Activated naive CD4-positive, alpha-beta T cell treated with Interleukin-2 at 50 U/mL for 16 hours (primary cell): ENCODE data around the gene RAD51B.
A peak's percentile ranks its signal among the peaks of the same experiment; 100 is the strongest.
"Not testable (repeated sequence)": the region's sequence is repeated elsewhere in the genome, so short reads cannot be mapped to it uniquely, and the experiment has no call there.

ENCODE experiments used
- DNase-seq: peaks from one replicate; pipeline ENCODE4 v3.0.0-alpha.2; 2020

The RAD51B gene

DNA sequence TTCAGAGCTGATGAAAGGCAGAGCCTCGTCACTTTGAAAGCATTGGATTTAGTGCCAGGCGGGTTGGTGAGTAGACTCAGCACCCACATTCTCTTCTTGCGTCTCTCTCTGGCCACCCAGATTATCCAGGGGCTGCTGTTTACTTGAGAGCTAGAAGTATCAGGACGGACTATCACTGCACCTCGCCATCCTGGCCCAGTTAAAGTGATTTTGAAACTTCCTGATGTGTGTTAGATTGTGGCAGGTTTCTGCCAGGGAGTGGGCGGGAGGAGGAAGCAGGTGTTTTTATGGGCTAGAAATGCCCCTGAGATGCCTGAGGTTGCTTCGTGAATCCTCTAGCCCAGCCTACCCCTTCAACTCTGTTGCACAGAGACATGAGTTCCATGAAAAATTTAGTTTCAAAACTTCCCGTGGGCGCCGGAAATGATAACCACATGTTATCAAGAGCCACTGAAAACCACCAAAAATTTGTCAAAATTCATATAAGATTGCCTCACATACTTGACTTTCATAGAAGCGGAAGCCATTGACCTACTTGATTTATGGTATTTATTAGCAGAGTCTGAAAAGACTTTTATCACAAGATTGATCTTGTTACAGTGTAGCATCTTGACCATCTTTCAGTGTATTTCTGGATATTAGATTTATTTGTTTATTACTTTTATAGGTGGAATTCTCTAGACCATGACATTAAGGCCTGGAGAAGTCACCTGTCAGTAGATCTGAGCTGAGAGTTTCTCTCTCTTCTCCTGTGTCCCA, 466.0 kb downstream of the RAD51B start:
- DNase-seq, result peak; percentile 82

DNA sequence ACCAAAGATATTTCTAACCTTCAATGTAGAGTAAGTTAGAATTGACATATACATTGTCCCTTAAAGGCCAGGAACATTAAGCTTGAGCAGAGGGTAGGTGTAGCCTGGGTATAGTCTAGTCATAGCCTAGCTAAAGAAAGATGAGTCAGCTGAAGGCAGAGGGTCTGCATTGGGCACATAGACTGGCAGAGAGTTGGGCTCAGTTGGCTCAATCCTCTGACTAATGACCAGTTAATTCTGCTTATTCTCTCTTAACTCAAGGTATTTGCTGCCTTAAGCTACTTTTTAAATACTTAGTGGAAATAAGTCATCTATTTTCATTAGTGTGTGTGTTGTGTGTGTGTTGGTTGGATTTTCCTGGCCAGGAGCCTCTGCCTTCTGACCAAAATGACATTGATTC, 467.1 kb downstream of the RAD51B start:
- DNase-seq, result no peak

DNA sequence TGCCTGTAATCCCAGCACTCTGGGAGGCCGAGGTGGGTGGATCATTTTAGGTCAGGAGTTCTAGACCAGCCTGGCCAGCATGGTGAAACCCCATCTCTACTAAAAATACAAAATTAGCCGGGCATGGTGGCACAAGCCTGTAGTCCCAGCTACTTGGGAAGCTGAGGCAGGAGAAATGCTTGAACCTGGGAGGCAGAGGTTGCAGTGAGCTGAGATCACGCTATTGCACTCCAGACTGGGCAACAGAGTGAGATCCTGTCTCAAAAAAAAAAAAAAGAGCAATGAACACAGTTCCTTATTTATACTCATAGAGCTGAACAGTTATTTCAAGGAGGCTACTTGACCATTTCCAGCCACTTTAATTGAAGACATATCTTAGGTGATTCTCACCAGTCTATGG, 469.9 kb downstream of the RAD51B start:
- DNase-seq, result not testable (repeated sequence)

DNA sequence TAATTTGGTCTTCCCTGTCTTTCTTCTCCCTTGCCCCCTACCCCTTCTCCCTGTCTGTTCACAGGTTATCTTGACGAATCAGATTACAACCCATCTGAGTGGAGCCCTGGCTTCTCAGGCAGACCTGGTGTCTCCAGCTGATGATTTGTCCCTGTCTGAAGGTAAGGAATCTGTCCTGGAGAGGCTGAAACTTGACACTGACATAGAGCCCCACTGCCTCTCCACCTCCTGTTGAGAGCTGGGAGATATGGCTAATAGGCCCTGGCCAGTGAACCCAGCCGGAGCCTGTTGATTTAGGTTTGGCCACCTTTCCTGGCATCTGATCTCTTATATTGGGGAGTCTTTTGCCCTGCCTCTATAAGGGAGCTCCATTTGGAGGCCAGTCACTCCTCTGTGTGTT, 472.2 kb downstream of the RAD51B start:
- no peak for DNase-seq

DNA sequence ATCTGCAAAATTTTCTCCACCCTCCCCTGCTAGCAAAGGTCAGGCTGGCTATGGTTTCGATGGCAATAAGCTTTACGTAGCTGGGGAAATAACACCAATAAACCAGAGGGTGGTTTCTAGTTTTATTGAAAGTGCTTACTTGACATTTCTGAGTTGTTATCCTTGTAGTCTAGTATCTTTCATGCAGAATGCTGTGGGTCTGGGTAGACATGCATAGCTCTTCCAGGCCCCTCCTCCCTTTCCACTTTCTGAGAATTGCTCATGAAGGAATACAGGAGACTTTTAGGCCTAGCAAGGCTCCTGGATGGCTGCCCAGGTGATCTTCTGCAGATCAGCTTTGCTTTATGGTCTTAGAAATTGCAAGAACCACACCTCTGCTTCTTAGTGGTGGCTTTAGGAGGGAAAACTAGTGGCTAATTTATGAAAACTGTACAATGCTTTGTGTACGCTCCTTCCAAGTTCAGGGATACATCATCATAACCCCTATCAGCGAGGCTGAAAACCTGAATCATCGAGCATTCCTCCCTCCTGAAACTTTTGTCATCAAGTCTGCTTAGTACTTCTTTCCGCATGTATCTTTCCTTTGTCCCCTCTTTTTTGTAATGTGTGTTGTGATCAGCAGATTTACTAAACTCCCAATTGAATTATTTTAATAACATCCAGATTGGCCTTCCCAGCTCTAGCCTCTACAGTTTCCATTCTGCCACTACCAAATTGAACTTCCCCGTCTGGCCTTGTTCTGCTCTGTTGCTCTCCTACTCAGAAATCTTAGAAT, 473.0 kb downstream of the RAD51B start:
- no peak for DNase-seq

DNA sequence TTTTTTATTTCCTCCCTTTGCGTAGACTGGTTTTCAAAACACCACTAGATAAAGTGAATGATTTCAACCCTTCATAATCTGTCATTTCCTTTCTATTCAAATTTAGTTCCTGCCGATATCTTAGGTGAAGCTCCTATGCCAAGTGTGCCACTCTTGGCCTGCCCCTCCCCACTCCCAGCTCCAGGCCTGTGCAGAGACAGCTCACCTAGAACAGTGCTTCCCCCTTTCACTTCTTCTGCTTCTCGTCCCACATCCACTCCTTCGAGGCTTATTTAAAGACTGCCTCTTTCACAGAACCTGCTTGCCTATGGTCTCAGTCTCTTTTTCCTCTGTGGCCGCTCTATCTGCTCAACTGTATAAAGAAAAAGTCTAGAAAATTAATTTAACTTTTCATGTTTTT, 473.8 kb downstream of the RAD51B start:
- DNase-seq, result no peak

DNA sequence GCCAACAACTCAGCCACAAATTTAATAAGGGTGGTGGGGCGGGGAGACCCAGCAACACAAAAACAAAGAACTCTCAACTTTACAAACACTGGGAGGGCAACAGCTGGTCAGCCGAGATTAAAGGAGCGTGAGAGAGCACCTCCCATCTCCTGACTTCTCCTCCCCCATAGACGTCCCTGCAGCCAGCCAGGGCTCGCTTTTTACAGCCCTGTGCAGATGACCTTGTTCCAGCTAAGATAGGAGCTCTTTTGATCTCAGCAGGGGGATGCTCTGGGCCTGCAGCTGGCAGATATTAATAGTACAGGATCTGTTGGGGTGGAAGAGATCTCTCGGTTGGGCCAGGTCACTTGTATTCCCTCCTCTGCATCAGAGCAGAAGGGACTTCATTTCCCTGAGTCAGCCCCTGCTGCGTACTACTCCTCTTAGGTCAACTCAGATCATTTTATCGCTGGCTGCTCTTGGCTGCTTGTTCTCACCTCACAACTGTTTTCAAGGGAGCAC, 475.8 kb downstream of the RAD51B start:
- DNase-seq, result no peak

DNA sequence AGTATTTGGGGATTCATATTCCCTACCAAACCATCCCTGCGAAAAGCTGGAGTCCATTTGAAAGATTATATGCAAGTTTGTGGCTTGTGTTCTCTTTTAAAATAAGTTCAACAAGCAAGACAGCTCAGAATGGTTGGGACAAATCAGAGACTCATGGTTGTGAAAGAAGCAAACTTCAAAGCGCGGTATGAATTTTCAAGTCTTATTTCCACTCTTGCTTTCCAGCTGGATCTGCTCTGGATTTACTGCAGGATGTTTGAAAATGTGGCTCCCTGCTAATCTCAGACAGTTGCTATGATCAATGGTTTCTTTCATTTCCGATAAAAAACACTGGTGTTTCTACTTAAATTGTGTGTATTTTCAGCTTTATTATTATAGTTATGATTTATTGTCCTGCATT, 477.5 kb downstream of the RAD51B start:
- DNase-seq, result no peak

DNA sequence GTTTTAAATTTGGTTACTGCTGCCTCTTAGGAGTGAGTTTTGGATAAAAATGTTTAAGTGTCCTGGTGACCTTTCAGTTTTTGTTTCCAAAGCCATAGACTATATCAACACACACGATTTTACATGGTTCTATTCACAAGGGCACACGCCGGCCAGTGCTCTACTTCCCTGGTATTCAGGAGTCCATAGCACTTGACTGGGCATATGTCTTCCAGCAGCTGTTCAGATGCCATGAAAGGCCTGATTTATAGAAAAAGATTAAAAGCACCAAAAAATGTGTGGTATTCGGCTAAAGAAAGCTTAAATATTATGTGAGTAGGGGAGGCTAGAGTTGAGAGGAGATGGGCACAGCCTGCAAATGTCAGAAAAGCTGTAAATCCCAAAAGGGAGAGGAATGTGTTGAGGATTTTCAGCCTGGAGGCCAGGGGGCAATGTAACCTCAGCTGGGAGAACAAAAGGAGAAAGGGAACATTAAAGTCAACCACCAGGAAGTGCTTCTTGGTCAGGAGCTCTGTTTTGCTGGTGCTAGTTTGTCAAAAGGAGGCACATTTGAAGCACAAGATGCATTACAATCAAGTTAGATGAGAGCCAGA, 478.4 kb downstream of the RAD51B start:
- DNase-seq, result no peak

DNA sequence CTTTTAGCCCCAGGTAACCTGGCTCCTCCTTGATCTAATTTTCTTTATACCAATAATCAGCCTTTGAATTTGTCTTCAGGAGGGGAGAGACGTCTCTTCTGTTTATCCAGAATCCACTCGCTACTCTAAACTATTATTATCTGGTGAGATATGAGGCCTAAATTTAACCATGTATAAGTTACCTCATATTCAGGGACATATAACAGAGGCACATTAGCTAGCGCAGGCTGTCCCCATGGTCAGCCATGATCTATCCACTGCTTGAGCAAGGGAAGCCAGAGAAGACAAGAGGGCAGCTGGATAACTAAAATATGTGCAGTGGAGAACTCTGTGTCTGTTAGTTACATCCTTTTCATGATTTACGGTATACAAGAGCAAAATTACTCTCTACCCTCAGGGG, 481.0 kb downstream of the RAD51B start:
- DNase-seq, result no peak

DNA sequence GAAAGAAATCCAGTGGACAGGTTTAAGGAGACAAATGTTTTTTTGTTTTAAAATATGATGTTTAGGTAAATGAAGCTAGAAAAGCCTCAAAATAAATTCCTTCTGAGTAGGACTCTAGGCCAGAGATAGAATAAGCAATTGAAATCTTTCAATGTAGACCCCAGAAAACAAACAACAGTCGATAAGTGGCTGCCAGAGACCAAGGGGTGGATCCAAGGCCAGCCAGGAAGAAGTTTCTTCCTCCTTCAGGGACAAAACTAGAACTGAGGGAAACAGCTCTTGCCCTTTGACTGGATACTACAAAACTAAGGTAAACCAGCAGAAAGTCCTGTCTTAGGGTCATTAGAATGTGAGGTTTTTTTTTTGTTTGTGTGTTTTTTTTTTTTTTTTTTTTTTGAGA, 481.6 kb downstream of the RAD51B start:
- DNase-seq, result no peak

DNA sequence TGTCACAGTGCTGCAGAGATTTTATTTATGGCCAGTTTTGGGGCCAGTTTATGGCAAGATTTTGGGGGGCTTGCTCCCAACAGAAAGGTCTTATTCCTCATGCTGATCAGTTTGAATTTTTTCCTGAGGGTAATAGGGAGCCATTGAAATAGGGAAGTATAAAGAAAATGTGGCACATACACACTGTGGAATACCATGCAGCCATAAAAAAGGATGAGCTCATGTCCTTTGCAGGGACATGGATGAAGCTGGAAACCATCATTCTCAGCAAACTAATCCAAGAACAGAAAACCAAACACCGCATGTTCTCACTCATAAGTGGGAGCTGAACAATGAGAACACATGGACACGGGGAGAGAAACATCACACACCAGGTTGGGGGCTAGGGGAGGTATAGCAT, 483.4 kb downstream of the RAD51B start:
- DNase-seq, result not testable (repeated sequence)

DNA sequence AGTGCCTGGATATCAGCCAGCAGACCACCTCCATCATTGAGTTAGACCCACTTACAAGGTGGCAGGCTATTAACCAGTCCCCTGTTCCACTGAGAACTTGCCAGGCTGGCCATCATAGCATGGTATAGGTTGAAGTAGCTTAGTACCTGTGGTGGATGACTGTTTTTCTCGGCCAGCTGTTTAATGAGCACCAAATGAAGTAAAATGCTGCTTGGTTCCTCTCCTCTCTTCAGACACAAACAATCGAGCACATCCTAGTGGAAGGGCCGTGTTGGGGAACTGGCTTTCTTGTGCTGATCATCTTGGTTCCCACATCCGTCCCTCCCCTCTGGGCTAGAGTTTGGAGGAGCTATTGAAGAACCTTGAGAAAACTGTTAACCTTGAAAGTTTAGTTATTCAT, 486.2 kb downstream of the RAD51B start:
- no peak for DNase-seq

DNA sequence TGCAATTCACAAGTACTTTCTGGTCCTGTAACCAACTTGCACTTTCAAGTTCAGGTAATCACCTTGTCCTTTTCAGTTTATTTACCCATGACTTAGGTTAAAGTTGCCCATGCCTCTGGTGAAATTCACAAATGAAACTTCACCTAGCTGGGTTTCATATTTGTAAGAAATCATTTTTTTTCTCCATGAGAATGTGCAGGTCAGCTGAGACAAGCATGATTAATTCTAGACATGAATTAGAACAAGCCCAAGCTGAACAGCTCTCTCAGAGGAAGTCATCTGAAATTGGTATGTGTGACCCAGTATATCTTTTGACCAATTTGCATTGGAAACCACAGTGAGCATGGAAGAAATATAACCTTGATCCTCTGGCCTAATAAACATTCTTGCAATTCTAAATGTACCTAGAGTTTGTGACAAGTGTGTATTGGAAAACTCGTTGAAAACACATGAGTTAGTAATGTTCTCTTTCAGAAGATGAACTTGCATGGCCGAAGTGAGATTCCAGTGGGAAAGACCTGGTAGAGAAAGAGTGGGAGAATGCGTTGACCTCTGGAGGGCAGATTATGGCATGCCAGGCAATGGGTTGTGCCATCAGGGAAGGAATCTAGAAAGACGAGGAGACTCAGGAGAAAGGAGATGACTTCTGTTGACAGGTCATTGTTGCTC, 486.8 kb downstream of the RAD51B start:
- no peak for DNase-seq

DNA sequence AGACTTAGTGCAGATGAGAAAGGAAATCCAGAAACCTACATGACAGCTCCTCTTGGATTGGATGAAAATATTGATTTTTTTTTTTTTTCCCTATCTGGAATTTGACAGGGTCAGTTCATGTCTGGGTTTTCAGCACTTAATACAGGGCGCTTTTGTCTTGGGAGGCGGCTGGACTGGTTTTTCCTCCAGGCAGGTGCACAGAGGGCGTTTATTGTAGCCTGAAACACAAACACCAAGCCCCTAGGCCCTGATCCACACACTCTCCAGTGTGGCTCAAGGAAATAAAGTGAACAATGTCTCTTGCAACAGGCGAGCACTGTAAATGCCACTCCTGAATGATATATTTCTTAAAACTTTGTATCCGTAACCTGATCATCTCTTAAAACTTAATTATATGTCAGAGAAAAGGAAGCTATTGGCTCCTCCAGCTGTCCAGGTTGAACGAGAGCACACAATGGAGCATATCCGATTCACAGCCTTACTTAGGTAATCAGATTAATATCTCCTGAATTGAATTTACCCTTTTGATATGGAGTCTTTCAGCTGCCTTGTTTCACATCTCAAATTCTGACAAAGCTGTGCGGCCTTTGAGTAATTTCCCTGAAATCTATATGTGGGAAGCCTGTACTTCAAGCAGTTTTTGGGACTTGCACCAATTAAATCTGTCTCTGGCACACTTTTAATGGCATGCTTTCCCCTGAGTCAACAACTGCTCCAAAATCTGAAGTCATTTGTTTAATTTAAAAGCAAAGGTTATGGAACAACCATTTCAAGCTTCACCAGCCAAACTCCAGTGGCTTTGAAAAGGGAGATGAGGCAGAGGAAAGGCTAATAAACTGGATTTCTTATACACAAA, 487.6 kb downstream of the RAD51B start:
- DNase-seq, result no peak

DNA sequence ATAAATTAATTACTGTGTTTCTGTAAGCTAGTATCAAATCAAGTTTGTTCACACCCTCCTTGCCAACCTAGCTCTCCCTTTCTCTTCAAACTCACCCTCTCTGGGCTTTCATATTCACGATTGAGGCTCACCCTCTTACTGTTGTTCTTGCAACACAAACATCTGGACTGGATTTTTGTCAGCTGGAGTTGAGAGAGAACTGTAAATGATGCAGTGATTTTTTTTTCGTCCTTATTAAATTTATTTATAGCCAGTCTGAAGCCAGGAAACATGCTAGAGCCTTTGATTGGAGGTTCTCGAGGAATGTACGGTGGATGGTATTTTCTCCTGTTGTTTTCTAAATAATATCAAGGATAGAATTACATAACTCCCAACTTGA, 488.2 kb downstream of the RAD51B start:
- no peak for DNase-seq

DNA sequence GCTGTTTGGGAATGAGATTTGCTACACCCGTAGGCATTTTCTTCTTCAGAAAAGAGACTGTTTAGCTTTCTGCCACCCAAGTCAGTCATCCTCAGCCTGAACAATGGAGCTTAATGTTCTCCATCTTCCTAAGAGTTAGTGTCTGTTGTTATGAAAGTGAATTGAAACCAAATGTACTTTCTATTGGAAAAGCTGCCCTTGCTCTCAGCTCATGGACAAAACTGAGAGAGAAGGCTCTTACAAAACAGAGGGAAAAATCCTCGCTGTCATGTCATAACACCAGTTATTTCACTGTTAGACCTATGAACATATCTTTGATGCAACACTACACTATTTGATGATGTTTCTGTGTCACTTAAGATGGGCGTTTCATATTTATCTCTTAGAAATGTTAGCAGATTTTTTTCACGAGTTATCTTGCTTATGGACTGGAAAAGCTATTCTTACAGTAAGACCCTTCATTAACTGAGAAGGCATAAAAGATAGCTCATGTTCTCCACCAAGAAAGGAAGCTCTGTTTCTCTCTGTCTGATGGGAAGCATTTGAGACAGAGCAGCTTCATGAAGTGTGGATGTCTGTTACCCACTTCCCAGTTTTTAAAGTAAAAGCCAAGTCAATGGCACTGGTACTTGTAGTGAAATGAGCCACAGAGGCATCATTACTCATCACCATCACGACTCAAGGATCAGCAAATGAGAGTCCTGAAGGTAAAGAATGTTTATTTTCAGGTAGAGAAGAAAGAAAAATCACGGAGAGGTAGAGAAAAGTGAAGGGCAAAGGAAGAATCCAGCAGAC, 489.3 kb downstream of the RAD51B start:
- DNase-seq, result no peak

DNA sequence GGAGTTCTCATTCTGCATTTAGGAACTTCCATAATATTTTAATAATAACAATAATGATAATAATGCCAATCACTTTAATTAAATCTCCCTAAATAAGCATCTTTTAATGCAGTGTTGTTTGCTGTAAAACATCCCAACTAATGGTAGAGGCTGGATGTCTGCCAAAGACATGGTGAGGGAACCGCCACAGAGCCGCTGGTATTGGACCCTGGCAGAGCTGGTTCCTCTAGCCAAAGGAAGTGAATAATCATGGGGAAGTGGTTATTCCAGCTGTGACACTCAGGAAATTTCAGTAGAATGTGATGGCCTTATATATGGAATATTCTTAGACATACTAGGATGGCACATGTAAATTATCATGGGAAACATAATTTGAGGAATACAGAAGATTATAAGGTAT, 490.0 kb downstream of the RAD51B start:
- no peak for DNase-seq

DNA sequence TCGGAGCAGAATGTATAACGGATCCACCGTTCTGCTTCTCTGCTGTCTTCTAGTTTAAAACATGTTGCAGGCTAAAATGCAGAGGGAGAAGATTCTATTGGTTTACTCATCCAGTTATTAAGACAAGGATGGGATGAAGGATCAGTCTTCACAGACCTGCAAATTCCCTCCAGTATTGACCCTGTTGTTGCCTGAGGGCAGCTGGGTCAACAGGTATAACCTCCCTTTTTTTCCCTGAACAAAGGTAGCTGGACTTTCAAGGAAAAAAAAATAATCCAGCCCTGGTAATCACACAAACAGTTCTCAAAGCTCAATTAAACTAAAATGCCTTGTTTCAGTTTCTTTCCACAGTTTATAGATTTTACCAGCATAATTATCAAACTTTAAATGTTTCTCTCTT, 492.7 kb downstream of the RAD51B start:
- no peak for DNase-seq

DNA sequence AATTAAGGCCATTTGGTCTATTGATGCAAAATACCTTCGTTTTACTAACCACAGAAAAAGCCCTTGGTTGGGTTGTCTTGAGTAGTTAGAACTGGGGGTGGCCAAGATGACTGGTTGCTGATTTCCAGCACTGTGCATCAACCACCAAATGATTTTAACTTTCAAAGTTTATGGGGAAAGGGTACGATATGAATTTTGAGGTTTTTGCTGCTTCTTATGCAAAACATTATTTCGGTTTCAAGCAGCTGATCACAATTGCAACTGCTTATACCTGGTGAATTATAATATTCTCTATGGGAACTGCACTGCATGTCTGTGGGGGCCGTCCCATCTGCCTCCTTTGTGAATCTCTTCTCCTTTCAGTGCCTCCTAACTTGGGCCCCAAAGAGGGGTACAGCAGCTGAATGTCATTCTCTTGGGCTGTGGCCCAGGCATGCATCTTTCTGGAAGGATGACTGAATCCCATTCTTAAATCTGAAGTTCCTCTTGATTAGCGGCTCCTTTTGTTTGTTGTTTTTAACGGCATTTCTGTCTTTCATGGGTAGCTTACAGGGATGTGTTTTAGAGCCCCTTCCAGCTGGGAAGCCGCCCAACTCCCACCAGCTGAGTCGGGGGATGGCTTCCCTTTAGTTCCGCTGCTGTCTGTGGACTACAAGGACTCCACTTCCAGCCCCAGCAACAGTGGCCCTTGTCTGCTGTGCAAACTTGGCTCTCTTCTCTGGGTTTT, 493.5 kb downstream of the RAD51B start:
- peak; percentile 53 for DNase-seq

DNA sequence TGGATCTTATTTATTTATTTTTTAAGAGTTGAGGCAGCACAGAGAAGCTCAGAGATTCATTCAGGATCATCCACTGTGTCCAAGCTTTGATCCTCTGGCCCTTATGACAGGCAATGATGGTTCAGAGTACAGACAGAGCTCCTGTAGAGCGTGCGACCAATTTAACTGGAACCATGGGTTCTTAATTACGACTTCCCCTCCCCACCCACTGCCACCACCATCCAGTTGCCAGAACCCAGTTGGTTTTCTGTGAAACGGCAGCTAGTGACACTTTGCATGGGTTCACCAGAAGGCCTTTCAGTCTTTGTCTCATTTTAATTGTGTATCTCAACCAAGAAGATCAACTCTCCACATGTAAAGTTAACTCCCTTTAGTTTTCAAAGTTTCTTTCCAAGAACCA, 495.1 kb downstream of the RAD51B start:
- no peak for DNase-seq
